ENCODE measurements around the gene CFAP61.

Gene CFAP61

DNA sequence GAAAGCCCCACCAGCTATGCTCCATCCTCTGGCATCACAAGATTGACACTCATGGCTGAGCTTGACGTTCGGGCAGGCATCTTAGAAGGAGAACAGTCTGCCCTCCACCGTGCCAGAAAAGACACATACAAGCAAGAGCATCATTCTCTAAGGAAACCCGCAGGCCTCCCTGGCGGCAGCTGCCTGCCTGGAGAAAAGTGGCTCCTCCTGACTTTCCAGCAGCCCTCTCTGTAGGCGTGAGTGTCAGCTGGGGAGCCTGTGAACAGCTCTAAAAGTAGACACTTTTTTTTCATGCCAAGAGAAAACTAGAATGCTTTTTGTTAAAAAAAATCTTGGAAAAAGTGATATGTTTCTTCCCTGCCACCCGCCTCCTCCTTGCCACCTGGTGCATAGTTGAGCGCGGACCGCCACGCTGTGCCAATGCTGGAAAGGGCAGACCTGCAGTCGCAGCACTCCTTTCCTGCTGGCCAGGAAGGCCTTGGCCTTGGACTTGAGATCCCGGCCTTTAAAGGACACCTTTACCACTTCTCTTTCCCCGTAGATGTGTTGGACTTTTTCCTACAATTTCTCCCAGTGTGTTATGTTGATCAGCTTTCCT, 285.9 kb downstream of the CFAP61 start:
- no peak for TF ChIP-seq CTCF (IDR thresholded peaks at IDR 0.05; ENCODE audit: borderline replicate concordance, control extremely low read depth, extremely low read depth, insufficient read depth, missing control alignments)
- in situ Hi-C loops (cut with MboI; ENCODE audit: low sequenced_read_pairs, unreplicated experiment) = no loop called here
- DNase-seq (ENCODE audit: low spot score) = no peak

DNA sequence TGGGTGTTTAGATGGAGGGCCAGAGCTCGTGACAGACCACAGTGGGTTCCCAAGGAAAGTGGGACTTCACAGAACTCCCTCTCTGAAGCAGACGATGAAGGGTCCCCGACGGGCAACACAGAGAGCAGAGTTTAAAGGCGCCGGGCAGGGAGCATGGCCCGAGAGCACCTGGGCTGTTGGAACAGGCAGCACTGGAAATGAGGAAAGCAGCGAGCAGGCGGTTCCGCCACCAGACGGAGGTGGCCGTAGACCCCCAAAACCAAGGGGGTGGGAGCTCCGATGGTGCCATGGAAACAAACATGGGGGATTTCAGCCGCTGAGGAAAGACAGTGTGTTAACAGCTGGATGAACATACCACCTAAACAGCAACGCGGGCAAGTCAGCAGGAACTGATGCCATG, 288.1 kb downstream of the CFAP61 start:
- in situ Hi-C loops (cut with MboI; ENCODE audit: low sequenced_read_pairs, unreplicated experiment) = no loop called here
- TF ChIP-seq CTCF (IDR thresholded peaks at IDR 0.05; ENCODE audit: borderline replicate concordance, control extremely low read depth, extremely low read depth, insufficient read depth, missing control alignments) = no peak
- no peak for DNase-seq (ENCODE audit: low spot score)

DNA sequence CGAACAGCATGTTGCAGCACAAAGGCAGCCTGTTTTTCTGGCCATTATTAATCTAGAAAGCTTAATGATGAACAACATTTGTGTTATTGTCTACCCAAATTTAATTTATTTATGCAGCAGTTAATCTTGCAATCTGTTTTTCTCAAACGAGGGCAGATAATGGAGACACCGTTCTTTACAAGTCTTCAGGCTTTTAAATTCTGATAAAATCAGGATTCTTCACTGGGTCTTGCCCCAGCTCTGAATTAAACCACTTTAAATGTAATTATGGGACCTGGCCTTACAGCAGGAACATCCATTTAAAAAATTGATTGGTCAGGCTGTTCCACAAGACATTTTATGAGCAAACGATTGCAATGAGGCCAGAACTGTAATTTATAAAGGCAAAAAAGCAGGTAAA, 289.0 kb downstream of the CFAP61 start:
- DNase-seq (ENCODE audit: low spot score) = no peak
- in situ Hi-C loops (cut with MboI; ENCODE audit: low sequenced_read_pairs, unreplicated experiment) = no loop called here
- no peak for TF ChIP-seq CTCF (IDR thresholded peaks at IDR 0.05; ENCODE audit: borderline replicate concordance, control extremely low read depth, extremely low read depth, insufficient read depth, missing control alignments)

DNA sequence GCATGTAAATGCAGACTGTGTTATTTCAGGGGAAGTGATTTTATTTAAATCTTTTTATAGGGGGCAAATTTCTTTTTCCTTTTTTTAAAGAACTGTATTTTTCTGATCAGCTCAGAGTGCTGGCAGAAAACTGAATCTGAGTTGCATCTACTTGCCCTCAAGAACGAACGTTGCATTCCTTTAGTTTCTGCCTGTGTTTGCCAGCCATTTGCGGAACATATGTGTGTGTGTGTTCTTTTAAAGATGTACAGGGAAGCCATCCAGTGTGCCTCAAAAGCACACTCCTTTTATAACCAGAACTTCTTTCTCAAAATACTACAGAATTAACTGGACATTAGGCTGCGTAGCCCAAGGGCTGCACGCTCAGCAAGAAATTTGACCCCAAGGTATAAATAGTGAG, 289.7 kb downstream of the CFAP61 start:
- no peak for TF ChIP-seq CTCF (IDR thresholded peaks at IDR 0.05; ENCODE audit: borderline replicate concordance, control extremely low read depth, extremely low read depth, insufficient read depth, missing control alignments)
- in situ Hi-C loops (cut with MboI; ENCODE audit: low sequenced_read_pairs, unreplicated experiment) = no loop called here
- no peak for DNase-seq (ENCODE audit: low spot score)

DNA sequence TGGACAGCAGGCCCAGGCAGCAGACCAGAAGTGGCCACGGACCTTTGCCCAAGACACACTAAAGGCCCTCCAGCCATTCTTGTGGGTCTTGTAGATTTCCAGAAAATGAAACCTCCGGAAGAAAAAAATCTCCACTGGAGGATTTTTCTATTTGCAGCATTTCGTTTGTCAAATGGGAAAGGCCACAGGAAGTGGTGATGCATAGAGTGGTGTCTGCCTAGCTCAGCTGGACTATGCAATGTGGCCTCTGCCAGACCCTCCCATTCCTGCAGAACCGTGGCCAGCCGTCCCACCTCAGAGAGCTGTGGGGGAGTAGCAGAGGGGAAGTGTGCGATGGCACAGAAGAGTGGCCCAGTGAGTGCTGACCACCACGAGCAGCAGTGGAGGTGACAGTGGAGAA, 291.6 kb downstream of the CFAP61 start:
- in situ Hi-C loops (cut with MboI; ENCODE audit: low sequenced_read_pairs, unreplicated experiment) = no loop called here
- DNase-seq (ENCODE audit: low spot score) = no peak
- TF ChIP-seq CTCF (IDR thresholded peaks at IDR 0.05; ENCODE audit: borderline replicate concordance, control extremely low read depth, extremely low read depth, insufficient read depth, missing control alignments) = no peak

DNA sequence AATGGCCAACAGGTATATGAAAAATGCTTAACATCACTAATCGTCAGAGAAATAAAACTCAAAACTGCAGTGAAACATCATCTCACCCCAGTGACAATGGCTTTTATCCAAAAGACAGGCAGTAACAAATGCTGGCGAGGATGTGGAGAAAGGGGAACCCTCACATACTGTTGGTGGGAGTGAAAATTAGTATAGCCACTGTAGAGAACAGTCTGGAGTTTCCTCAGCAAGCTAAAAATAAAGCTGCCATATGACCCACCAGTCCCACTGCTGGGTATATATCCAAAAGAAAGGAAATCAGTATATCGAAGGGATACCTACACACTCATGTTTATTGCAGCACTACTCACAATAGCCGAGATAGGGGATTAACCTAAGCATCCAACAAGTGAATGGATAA, 292.1 kb downstream of the CFAP61 start:
- in situ Hi-C loops (cut with MboI; ENCODE audit: low sequenced_read_pairs, unreplicated experiment) = no loop called here

More for the DNA sequence above, 292.1 kb downstream of the CFAP61 start:
- DNase-seq (ENCODE audit: low spot score) = no peak
- no peak for TF ChIP-seq CTCF (IDR thresholded peaks at IDR 0.05; ENCODE audit: borderline replicate concordance, control extremely low read depth, extremely low read depth, insufficient read depth, missing control alignments)
